Body of pancreas (tissue), 4 donors: ENCODE results near the gene XPO1. TPM values are rescaled to one million over a fixed set of nuclear protein-coding genes. Genes with fewer than 3 reads are reported as not detected.
"Not testable (repeated sequence)": the region's sequence is repeated elsewhere in the genome, so short reads cannot be mapped to it uniquely, and the experiment has no call there.

Source experiments
- ATAC-seq: fragments of 150-250 bp; one replicate; pipeline ENCODE4 v1.9.1; 2016
- DNase-seq, 4 donors: peaks; one replicate each; pipeline ENCODE4 v3.0.0-alpha.2; 2019
- H3K27ac ChIP-seq, 4 donors: fragments of 200-600 bp; sonication (generic); 1 replicate in 3 of 4; 2 replicates in 1 of 4; pipeline versions ENCODE4 v1.5.1 to v1.6.1; 2016 to 2019; ENCODE audit warnings: mild to moderate bottlenecking in 1 of 4, mixed read lengths in 1 of 4, moderate library complexity in 1 of 4
- H3K27me3 ChIP-seq, 2 donors: fragments of 200-600 bp; sonication (generic); one replicate each; pipeline ENCODE4 v1.6.0; 2016; ENCODE audit warnings: mild to moderate bottlenecking in 1 of 2
- H3K36me3 ChIP-seq, 2 donors: fragments of 200-600 bp; sonication (generic); replicated peaks in 1 of 2; 2 replicates each; pipeline ENCODE4 v1.5.1; 2016; ENCODE audit warnings: low read depth in 2 of 2; ENCODE audit not compliant: insufficient read depth in 1 of 2
- H3K4me1 ChIP-seq: fragments of 200-600 bp; sonication (generic); one replicate; pipeline ENCODE4 v1.6.0; 2016
- H3K4me3 ChIP-seq, 2 donors: fragments of 200-600 bp; sonication (generic); 1 replicate in 1 of 2; 2 replicates in 1 of 2; pipeline ENCODE4 v1.5.1; 2016 to 2019
- H3K9me3 ChIP-seq, 3 donors: fragments of 200-600 bp; sonication (generic); 1 replicate in 2 of 3; 2 replicates in 1 of 3; pipeline ENCODE4 v1.5.1; 2016
- POLR2A ChIP-seq, 3 donors: fragments of 450-650 bp; IDR thresholded peaks; one replicate each; pipeline ENCODE4 v1.6.1; 2016; ENCODE audit warnings: antibody characterized with exemption in 3 of 3, mild to moderate bottlenecking in 2 of 3
- WGBS, 2 donors: methylation state at CpG; one replicate each; pipeline ENCODE4 v1.1.5; 2017; 5-methylcytosine and 5-hydroxymethylcytosine counted together
- intact Hi-C: fragments of 100-400 bp; cut with DNase I; formaldehyde crosslinking; loops from one replicate; pipeline ENCODE4 v1.15.1; 2023
- total RNA-seq, 2 donors: library from RNA; depleted of rRNA; stranded (reverse); fragments of >200 nt; gene quantifications; one replicate each; pipeline ENCODE4 v1.1.0, GENCODE V29; 2016
- TF ChIP-seq, protein P1 (sequence below), 7 experiments: fragments of 450-650 bp in 4 of 7; fragments of 200-600 bp in 3 of 7; sonication (generic) in 3 of 7; IDR thresholded peaks; one replicate each; pipeline ENCODE4 v1.5.1; 2016 to 2019; ENCODE audit warnings: antibody characterized with exemption in 7 of 7

Gene XPO1, protein sequence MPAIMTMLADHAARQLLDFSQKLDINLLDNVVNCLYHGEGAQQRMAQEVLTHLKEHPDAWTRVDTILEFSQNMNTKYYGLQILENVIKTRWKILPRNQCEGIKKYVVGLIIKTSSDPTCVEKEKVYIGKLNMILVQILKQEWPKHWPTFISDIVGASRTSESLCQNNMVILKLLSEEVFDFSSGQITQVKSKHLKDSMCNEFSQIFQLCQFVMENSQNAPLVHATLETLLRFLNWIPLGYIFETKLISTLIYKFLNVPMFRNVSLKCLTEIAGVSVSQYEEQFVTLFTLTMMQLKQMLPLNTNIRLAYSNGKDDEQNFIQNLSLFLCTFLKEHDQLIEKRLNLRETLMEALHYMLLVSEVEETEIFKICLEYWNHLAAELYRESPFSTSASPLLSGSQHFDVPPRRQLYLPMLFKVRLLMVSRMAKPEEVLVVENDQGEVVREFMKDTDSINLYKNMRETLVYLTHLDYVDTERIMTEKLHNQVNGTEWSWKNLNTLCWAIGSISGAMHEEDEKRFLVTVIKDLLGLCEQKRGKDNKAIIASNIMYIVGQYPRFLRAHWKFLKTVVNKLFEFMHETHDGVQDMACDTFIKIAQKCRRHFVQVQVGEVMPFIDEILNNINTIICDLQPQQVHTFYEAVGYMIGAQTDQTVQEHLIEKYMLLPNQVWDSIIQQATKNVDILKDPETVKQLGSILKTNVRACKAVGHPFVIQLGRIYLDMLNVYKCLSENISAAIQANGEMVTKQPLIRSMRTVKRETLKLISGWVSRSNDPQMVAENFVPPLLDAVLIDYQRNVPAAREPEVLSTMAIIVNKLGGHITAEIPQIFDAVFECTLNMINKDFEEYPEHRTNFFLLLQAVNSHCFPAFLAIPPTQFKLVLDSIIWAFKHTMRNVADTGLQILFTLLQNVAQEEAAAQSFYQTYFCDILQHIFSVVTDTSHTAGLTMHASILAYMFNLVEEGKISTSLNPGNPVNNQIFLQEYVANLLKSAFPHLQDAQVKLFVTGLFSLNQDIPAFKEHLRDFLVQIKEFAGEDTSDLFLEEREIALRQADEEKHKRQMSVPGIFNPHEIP (N-terminal part only)
- 10 to 100 TPM; 55.7 to 70.0 TPM for total RNA-seq

DNA sequence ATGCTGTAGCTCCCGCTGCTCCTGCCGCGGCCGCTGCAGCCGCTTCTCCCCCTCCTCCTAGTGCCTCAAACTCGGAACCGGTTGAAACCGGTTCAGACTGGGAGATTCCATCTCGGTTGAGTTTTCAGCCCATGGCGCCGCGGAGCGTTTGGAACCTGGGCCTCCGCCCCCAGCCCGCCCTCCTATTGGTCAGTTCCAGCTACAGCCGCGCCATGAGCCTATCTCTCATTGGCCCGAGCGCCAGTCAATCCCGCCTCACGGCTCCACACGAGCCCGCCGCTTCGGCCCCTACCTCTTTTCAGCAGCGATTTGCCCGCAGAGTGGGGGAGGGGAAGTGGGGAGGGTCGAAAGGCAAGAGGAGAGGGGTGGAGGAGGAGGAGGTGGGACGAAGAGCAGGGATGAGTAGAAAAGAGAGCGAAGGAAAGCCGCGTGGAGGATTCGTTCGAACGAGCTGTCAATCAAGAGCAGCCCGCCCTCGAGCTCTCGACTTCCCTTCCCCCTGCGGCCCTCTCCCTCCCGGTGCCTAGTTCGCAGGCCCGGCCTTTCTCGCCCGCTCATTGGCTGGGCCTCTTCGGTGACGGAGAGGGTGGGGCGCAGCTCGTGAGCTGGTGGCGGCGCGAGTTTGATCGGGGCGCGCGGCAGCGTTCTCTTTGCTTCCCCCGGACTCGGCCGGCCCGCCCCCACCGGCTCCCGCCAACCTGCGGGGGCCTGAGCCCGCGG lies at the start of gene XPO1:
TSS of gene XPO1 (minus strand) at position 157 of the 720 bp plus-strand sequence. CDS start 4,459 bp downstream, outside the sequence.
- Histone ChIP-seq H3K36me3 (no peaks in the 10 kb centered on the region), H3K4me3 (peak within 1 kb of the TSS; percentile 77 to 85), H3K4me1 (peaks cover 29% of the 10 kb centered on the region), H3K9me3 (no peaks in the 10 kb centered on the region), H3K27ac (peak within 1 kb of the TSS; percentile 95 to 98 (median 97)), H3K27me3 (no peaks in the 10 kb centered on the region)
- DNase-seq (peak; percentile 99), ATAC-seq (peak; percentile 90)
- WGBS, 2 donors: 0 to 1% methylated on average over 42 to 65 of the region's 65 CpGs
- intact Hi-C loops: no loop called here
- TF ChIP-seq, protein P1, sequence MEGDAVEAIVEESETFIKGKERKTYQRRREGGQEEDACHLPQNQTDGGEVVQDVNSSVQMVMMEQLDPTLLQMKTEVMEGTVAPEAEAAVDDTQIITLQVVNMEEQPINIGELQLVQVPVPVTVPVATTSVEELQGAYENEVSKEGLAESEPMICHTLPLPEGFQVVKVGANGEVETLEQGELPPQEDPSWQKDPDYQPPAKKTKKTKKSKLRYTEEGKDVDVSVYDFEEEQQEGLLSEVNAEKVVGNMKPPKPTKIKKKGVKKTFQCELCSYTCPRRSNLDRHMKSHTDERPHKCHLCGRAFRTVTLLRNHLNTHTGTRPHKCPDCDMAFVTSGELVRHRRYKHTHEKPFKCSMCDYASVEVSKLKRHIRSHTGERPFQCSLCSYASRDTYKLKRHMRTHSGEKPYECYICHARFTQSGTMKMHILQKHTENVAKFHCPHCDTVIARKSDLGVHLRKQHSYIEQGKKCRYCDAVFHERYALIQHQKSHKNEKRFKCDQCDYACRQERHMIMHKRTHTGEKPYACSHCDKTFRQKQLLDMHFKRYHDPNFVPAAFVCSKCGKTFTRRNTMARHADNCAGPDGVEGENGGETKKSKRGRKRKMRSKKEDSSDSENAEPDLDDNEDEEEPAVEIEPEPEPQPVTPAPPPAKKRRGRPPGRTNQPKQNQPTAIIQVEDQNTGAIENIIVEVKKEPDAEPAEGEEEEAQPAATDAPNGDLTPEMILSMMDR (IDR thresholded peaks at IDR 0.05): no peak
- peak; percentile 88 to 89 (median 88) for TF ChIP-seq POLR2A (IDR thresholded peaks at IDR 0.05)

DNA sequence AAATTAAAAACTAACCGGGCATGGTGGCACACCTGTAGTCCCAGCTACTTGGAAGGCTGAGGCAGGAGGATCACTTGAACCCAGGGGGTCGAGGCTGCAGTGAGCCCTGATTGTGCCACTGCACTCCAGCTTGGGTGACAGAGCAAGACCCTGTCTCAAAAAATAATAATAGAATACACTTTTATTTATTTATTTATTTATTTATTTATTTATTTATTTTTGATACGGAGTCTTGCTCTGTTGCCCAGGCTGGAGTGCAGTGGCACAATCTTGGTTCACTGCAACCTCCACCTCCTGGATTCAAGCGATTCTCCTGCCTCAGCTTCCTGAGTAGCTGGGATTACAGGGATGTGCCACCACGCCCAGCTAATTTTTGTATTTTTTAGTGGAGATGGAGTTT lies 48.8 kb upstream of the XPO1 start:
- H3K4me3 ChIP-seq, H3K9me3 ChIP-seq, DNase-seq, H3K4me1 ChIP-seq, H3K36me3 ChIP-seq, H3K27ac ChIP-seq, intact Hi-C loops, ATAC-seq, H3K27me3 ChIP-seq: not testable (repeated sequence)
- 79 to 93% methylated on average over 5 of the region's 5 CpGs for whole genome bisulfite sequencing, 2 donors

DNA sequence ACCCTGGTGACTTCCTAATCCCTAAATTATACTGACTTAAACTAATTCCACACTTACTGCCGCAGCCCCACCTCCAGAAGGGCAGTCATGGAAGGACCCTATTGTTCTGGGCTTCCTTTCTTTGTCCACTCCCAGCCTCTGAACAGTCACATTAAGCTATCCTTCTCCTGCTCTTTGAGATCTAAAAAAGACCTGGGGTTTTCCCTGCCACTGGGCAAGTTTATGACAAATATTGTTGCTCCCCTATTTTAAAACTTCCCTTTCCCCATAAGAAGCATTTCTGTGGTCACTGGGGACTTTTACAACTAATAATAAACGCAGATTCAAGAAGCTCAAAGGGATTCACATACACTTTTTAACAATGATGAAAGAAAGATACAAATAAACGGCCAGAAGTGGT lies 47.2 kb upstream of the XPO1 start:
- no peak for DNase-seq
- 64 to 66% methylated on average over 3 of the region's 3 CpGs for WGBS, 2 donors
- no peak for TF ChIP-seq POLR2A (IDR thresholded peaks at IDR 0.05)
- TF ChIP-seq, protein P1 (IDR thresholded peaks at IDR 0.05): no peak
- intact Hi-C loops: no loop called here
- H3K36me3 ChIP-seq: no peaks in the 10 kb centered on the region
- no peaks in the 10 kb centered on the region for H3K9me3 ChIP-seq
- H3K27ac ChIP-seq: no peak overlapping the region
- no peak for ATAC-seq
- H3K4me1 ChIP-seq: no peaks in the 10 kb centered on the region
- no peak overlapping the region for H3K4me3 ChIP-seq
- no peaks in the 10 kb centered on the region for H3K27me3 ChIP-seq

DNA sequence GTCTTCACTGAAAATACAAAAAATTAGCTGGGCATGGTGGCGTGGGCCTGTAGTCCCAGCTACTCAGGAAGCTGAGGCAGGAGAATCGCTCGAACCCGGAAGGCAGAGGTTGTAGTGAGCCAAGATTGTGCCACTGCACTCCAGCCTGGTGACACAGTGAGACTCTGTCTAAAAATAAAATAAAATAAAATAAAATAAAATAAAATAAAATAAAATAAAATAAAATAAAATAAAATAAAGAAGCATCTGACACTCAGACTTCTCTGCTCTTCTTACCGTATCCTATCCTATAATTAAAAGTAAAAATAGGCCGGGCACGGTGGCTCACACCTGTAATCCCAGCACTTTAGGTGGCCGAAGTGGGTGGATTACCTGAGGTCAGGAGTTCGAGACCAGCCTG lies 46.2 kb upstream of the XPO1 start:
- H3K4me1 ChIP-seq, H3K27ac ChIP-seq, H3K4me3 ChIP-seq, H3K9me3 ChIP-seq, DNase-seq, intact Hi-C loops, H3K27me3 ChIP-seq, H3K36me3 ChIP-seq, ATAC-seq: not testable (repeated sequence)
- WGBS, 2 donors: 92 to 94% methylated on average over 9 of the region's 9 CpGs

DNA sequence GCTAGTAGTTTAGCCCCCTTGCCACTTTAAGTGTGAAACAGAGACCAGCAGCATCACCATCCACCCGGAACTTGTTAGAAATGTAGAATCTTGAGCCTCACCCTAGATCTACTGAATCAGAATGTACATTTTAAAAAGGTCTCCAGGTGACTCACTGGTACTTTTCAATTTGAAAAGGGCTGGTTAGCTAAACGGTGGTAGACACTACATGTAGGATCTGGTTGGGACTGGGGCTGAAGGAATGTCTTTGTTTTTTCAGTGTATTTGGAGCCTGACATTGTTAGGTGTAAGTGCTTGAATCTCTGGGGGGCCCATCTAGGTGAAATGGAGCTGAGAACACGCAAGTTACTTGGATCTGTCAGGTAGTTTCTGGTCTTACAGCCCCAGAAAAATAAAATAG lies 44.0 kb upstream of the XPO1 start:
- Histone ChIP-seq H3K9me3 (no peaks in the 10 kb centered on the region), H3K4me1 (no peaks in the 10 kb centered on the region), H3K27me3 (no peaks in the 10 kb centered on the region), H3K27ac (no peak overlapping the region), H3K4me3 (no peak overlapping the region), H3K36me3 (no peaks in the 10 kb centered on the region)
- 68 to 81% methylated on average over 3 of the region's 3 CpGs for WGBS, 2 donors
- ATAC-seq (no peak), DNase-seq (no peak)
- no peak for TF ChIP-seq POLR2A (IDR thresholded peaks at IDR 0.05)
- TF ChIP-seq, protein P1 (IDR thresholded peaks at IDR 0.05): no peak
- intact Hi-C loops: no loop called here
